CD14-positive monocyte (primary cell): Measurements from ENCODE around the gene DHX58. TPM values are rescaled to one million over a fixed set of nuclear protein-coding genes. Genes with fewer than 3 reads are reported as not detected.
A peak's percentile ranks its signal among the peaks of the same experiment; 100 is the strongest.

Experiments
- DNase-seq, 3 donors: peaks; one replicate each; pipeline ENCODE4 v3.0.0-alpha.2; 2011 to 2022
- H2AFZ ChIP-seq: 2 replicates; pipeline ENCODE4 v1.6.0; 2012; ENCODE audit warnings: mild to moderate bottlenecking, low read depth, low read length, inconsistent platforms; ENCODE audit not compliant: insufficient read depth, poor library complexity, severe bottlenecking
- H3K27ac ChIP-seq, 2 donors: 1 replicate in 1 of 2; 2 replicates in 1 of 2; pipeline ENCODE4 v1.5.1; 2012 to 2013; ENCODE audit warnings: low read length in 2 of 2, control low read depth in 1 of 2, inconsistent platforms in 1 of 2, low read depth in 1 of 2, mild to moderate bottlenecking in 1 of 2
- H3K27me3 ChIP-seq, 2 donors: one replicate each; pipeline versions ENCODE4 v1.6.0 to v1.6.1; 2011 to 2013; ENCODE audit warnings: low read length in 2 of 2; ENCODE audit not compliant: control insufficient read depth in 2 of 2, insufficient read depth in 2 of 2
- H3K36me3 ChIP-seq, 2 donors: replicated peaks in 1 of 2; 1 replicate in 1 of 2; 2 replicates in 1 of 2; pipeline versions ENCODE4 v1.5.1 to v1.6.1; 2012 to 2013; ENCODE audit warnings: low read length in 2 of 2, control low read depth in 1 of 2, inconsistent platforms in 1 of 2, mild to moderate bottlenecking in 1 of 2; ENCODE audit not compliant: insufficient read depth in 2 of 2, control insufficient read depth in 1 of 2
- H3K4me1 ChIP-seq, 2 donors: 1 replicate in 1 of 2; 2 replicates in 1 of 2; pipeline versions ENCODE4 v1.5.1 to v1.6.1; 2012 to 2013; ENCODE audit warnings: low read length in 2 of 2, control low read depth in 1 of 2, inconsistent platforms in 1 of 2, mild to moderate bottlenecking in 1 of 2, moderate library complexity in 1 of 2; ENCODE audit not compliant: insufficient read depth in 2 of 2, control insufficient read depth in 1 of 2
- H3K4me2 ChIP-seq: replicated peaks from 2 replicates; pipeline ENCODE3; 2012; ENCODE audit warnings: low read length, moderate library complexity, mild to moderate bottlenecking; ENCODE audit not compliant: poor library complexity, severe bottlenecking; ENCODE audit errors: extremely low read depth
- H3K4me3 ChIP-seq, 3 experiments: fragments of 200-600 bp in 1 of 3; sonication (generic) in 1 of 3; replicated peaks in 1 of 3; 1 replicate in 2 of 3; 2 replicates in 1 of 3; pipeline ENCODE4 v1.5.1; 2011 to 2013; ENCODE audit warnings: low read length in 3 of 3, mild to moderate bottlenecking in 3 of 3, control low read depth in 2 of 3, low read depth in 2 of 3, inconsistent platforms in 1 of 3, moderate library complexity in 1 of 3
- H3K79me2 ChIP-seq: 2 replicates; pipeline ENCODE4 v1.6.0; 2012; ENCODE audit warnings: mild to moderate bottlenecking, control low read depth, inconsistent platforms, low read length, moderate library complexity; ENCODE audit not compliant: insufficient read depth
- H3K9ac ChIP-seq: 2 replicates; pipeline ENCODE4 v1.6.0; 2017; ENCODE audit warnings: low read length, mild to moderate bottlenecking; ENCODE audit not compliant: insufficient read depth, poor library complexity, severe bottlenecking
- H3K9me3 ChIP-seq, 2 donors: replicated peaks in 1 of 2; 1 replicate in 1 of 2; 2 replicates in 1 of 2; pipeline versions ENCODE4 v1.5.1 to v1.6.1; 2012 to 2013; ENCODE audit warnings: low read length in 2 of 2, control low read depth in 1 of 2; ENCODE audit not compliant: control insufficient read depth in 1 of 2, insufficient read depth in 1 of 2
- H4K20me1 ChIP-seq: 2 replicates; pipeline ENCODE4 v1.6.0; 2012; ENCODE audit warnings: mild to moderate bottlenecking, low read length, control low read depth, moderate library complexity; ENCODE audit not compliant: insufficient read depth
- H3K27ac Mint-ChIP-seq, 7 donors: one replicate each; pipeline ENCODE4 v1.8.0; 2020; ENCODE audit warnings: mild to moderate bottlenecking in 7 of 7, mixed read lengths in 7 of 7, moderate library complexity in 6 of 7, inconsistent platforms in 2 of 7
- H3K27me3 Mint-ChIP-seq, 3 donors: one replicate each; pipeline ENCODE4 v1.8.0; 2021 to 2022; ENCODE audit warnings: low read depth in 3 of 3, mild to moderate bottlenecking in 3 of 3, mixed read lengths in 3 of 3, moderate library complexity in 3 of 3, inconsistent platforms in 1 of 3
- H3K36me3 Mint-ChIP-seq, 2 donors: one replicate each; pipeline ENCODE4 v1.8.0; 2020; ENCODE audit warnings: mixed read lengths in 2 of 2, inconsistent platforms in 1 of 2, mild to moderate bottlenecking in 1 of 2
- H3K4me1 Mint-ChIP-seq: one replicate; pipeline ENCODE4 v1.8.0; 2020; ENCODE audit warnings: mild to moderate bottlenecking, mixed read lengths
- H3K4me3 Mint-ChIP-seq, 2 donors: one replicate each; pipeline ENCODE4 v1.8.0; 2020; ENCODE audit warnings: mild to moderate bottlenecking in 2 of 2, mixed read lengths in 2 of 2, moderate library complexity in 1 of 2
- H3K9me3 Mint-ChIP-seq, 7 donors: one replicate each; pipeline ENCODE4 v1.8.0; 2020 to 2022; ENCODE audit warnings: mixed read lengths in 7 of 7, mild to moderate bottlenecking in 6 of 7, moderate library complexity in 6 of 7, inconsistent platforms in 2 of 7
- CTCF ChIP-seq: fragments of 200-600 bp; IDR thresholded peaks from one replicate; pipeline ENCODE4 v1.8.0; 2022; ENCODE audit warnings: antibody characterized with exemption, mild to moderate bottlenecking
- WGBS: methylation state at CpG from one replicate; pipeline ENCODE4 v1.1.5; 2013; ENCODE audit warnings: missing lambda C conversion rate; ENCODE audit not compliant: insufficient coverage; 5-methylcytosine and 5-hydroxymethylcytosine counted together
- intact Hi-C, 2 donors: fragments of 100-400 bp; cut with micrococcal nuclease; formaldehyde crosslinking; loops; one replicate each; pipeline versions ENCODE4 v1.15.0 to v1.15.1; 2023
- polyA plus RNA-seq, 3 donors: library from polyadenylated mRNA; depleted of rRNA in 1 of 3; unstranded in 2 of 3; stranded (reverse) in 1 of 3; fragments of 300-500 nt in 2 of 3; fragments of >200 nt in 1 of 3; fragmentation: Illumina TruSeq in 2 of 3; gene quantifications; 1 replicate in 2 of 3; 2 replicates in 1 of 3; pipeline ENCODE4 v1.2.3, GENCODE V29; 2012 to 2021

Gene DHX58
- polyA plus RNA-seq, 3 donors: 13.2 to 46.7 (median 16.0) TPM

DNA sequence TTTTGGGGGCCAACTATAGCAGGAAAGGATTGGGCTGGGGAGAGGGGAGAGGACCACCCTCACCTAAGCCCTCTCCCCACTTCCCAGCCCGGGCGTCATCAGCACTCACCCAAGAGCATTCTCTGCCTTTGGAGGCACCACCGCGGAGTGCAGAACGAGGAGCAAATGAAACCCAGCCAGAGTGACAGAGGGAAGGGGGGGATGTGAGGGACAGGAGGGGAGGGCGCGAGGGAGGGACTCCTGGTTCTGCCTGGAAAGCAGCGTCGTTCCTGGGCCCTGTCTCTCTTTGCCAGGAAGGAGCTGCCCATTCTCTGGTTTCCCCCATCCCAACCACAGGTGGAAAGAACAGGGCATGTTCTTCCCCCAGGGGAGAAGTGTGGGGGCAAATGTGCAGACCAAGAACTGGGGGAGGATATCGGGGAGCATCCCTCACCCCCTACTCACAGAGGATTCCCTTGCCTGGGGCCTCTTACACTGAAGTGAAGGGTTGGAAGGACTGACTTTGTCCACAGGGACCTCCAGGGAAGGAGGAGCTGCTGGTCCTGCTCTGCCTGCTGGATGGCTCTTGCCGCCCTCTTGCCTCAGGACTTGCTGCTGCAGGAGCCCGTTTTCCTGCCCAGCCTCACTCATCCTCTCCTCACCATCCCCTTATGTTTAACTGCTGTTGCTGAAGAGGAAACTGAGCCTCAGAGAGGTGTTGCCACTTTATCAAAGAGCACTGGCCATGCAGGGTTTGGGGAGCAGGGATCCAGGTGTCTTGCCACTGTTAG is 58.6 kb downstream of the DHX58 start:
- Histone ChIP-seq H2AFZ (no peak overlapping the region), H3K27me3 (peaks cover 0 to 7% of the 10 kb centered on the region in 2 donors), H3K36me3 (no peaks in the 10 kb centered on the region), H4K20me1 (no peaks in the 10 kb centered on the region), H3K9me3 (no peaks in the 10 kb centered on the region), H3K9ac (no peak overlapping the region), H3K4me1 (peaks cover 9 to 12% of the 10 kb centered on the region in 2 donors), H3K4me3 (no peak overlapping the region), H3K79me2 (no peaks in the 10 kb centered on the region), H3K4me2 (no peak overlapping the region), H3K27ac (no peak overlapping the region)
- WGBS: no CpG with 5 or more reads among the region's 12 CpGs
- Mint-ChIP-seq H3K4me3 (no peak overlapping the region), H3K4me1 (peaks cover 14% of the 10 kb centered on the region), H3K27ac (no peak overlapping the region), H3K9me3 (peaks cover 0 to 7% (median 0%) of the 10 kb centered on the region in 7 donors), H3K36me3 (no peaks in the 10 kb centered on the region), H3K27me3 (peaks cover 18 to 42% (median 31%) of the 10 kb centered on the region in 3 donors)
- intact Hi-C loops: no loop called here
- no peak for DNase-seq
- TF ChIP-seq CTCF: no peak

DNA sequence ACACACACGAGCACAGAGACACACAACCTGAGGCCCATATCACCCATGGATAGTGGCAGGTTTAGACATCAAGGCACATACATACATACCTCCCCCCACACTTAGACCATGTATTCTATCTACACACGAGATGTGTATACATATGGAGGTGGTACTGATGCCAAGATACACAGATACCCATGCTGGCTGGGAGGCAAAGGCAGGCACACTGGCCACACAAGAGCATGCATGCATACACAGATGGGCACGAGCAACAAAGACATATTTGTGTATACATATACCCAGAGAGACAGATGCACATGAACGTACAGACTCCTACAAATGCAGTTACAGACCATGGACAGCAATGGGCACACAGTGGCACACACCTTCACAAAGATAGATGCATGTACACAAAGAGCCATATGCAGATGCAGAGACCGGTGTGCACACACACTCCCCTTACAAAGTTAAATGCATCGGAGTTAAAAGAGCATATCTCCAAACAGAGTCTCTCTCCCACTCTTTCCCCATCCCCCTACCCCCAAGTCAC is 60.1 kb downstream of the DHX58 start:
- H3K4me1 Mint-ChIP-seq: peaks cover 14% of the 10 kb centered on the region
- peak overlapping the region in 1 of 2 donors; percentile 31 for H3K4me3 Mint-ChIP-seq
- H3K36me3 Mint-ChIP-seq: no peaks in the 10 kb centered on the region
- DNase-seq: no peak
- H3K27ac Mint-ChIP-seq: no peak overlapping the region
- TF ChIP-seq CTCF: no peak
- no peaks in the 10 kb centered on the region for H3K36me3 ChIP-seq
- peaks cover 9 to 12% of the 10 kb centered on the region in 2 donors for H3K4me1 ChIP-seq
- peaks cover 0 to 7% of the 10 kb centered on the region in 2 donors for H3K27me3 ChIP-seq
- H3K9me3 Mint-ChIP-seq: peaks cover 0 to 5% (median 0%) of the 10 kb centered on the region in 7 donors
- H3K9me3 ChIP-seq: no peaks in the 10 kb centered on the region
- H3K27ac ChIP-seq: no peak overlapping the region
- no peaks in the 10 kb centered on the region for H4K20me1 ChIP-seq
- intact Hi-C loops: no loop called here
- 87% methylated on average over 3 of the region's 6 CpGs for WGBS
- H3K9ac ChIP-seq: no peak overlapping the region
- no peak overlapping the region for H3K4me3 ChIP-seq
- H3K4me2 ChIP-seq: no peak overlapping the region
- H2AFZ ChIP-seq: no peak overlapping the region
- H3K79me2 ChIP-seq: no peaks in the 10 kb centered on the region
- H3K27me3 Mint-ChIP-seq: peaks cover 20 to 42% (median 30%) of the 10 kb centered on the region in 3 donors
